Activated naive CD4-positive, alpha-beta T cell treated with anti-CD3 and anti-CD28 coated beads, Interleukin-2, amount 50 U/mL, for 24 hours (primary cell): ENCODE measurements around the gene DGKH.

Experiments used
- H3K27ac Mint-ChIP-seq: one replicate; pipeline ENCODE4 v1.8.0; 2021; ENCODE audit warnings: mild to moderate bottlenecking, mixed read lengths
- H3K27me3 Mint-ChIP-seq: one replicate; pipeline ENCODE4 v1.8.0; 2021; ENCODE audit warnings: mixed read lengths
- H3K36me3 Mint-ChIP-seq: one replicate; pipeline ENCODE4 v1.8.0; 2021; ENCODE audit warnings: mixed read lengths
- H3K4me1 Mint-ChIP-seq: one replicate; pipeline ENCODE4 v1.8.0; 2021; ENCODE audit warnings: mixed read lengths
- H3K4me3 Mint-ChIP-seq: one replicate; pipeline ENCODE4 v1.8.0; 2021; ENCODE audit warnings: mild to moderate bottlenecking, mixed read lengths
- H3K9me3 Mint-ChIP-seq: one replicate; pipeline ENCODE4 v1.8.0; 2021; ENCODE audit warnings: mixed read lengths

Gene DGKH

GRCh38 chr13:42035905-42036521 is 12.4 kb upstream of the DGKH start:
- H3K4me3 Mint-ChIP-seq: no peak overlapping the region
- H3K27me3 Mint-ChIP-seq: no peaks in the 10 kb centered on the region
- H3K27ac Mint-ChIP-seq: no peak overlapping the region
- H3K9me3 Mint-ChIP-seq: peaks cover 10% of the 10 kb centered on the region
- H3K36me3 Mint-ChIP-seq: no peaks in the 10 kb centered on the region
- peaks cover 17% of the 10 kb centered on the region for H3K4me1 Mint-ChIP-seq

GRCh38 chr13:42036711-42037110 is 11.7 kb upstream of the DGKH start:
- no peaks in the 10 kb centered on the region for H3K27me3 Mint-ChIP-seq
- no peaks in the 10 kb centered on the region for H3K36me3 Mint-ChIP-seq
- peaks cover 10% of the 10 kb centered on the region for H3K9me3 Mint-ChIP-seq
- peaks cover 21% of the 10 kb centered on the region for H3K4me1 Mint-ChIP-seq
- H3K27ac Mint-ChIP-seq: no peak overlapping the region
- no peak overlapping the region for H3K4me3 Mint-ChIP-seq

GRCh38 chr13:42038661-42039456 is 9.6 kb upstream of the DGKH start:
- no peaks in the 10 kb centered on the region for H3K27me3 Mint-ChIP-seq
- peak overlapping the region; percentile 0 for H3K27ac Mint-ChIP-seq
- H3K9me3 Mint-ChIP-seq: peaks cover 10% of the 10 kb centered on the region
- peaks cover 25% of the 10 kb centered on the region for H3K4me1 Mint-ChIP-seq
- H3K4me3 Mint-ChIP-seq: peak overlapping the region; percentile 90
- H3K36me3 Mint-ChIP-seq: no peaks in the 10 kb centered on the region

GRCh38 chr13:42039457-42039945 is 8.9 kb upstream of the DGKH start:
- Mint-ChIP-seq H3K36me3 (no peaks in the 10 kb centered on the region), H3K4me1 (peaks cover 25% of the 10 kb centered on the region), H3K9me3 (peaks cover 10% of the 10 kb centered on the region), H3K4me3 (peak overlapping the region; percentile 90), H3K27ac (peak overlapping the region; percentile 82), H3K27me3 (no peaks in the 10 kb centered on the region)

- Mint-ChIP-seq H3K4me3 (peak overlapping the region; percentile 90), H3K27ac (peak overlapping the region; percentile 82), H3K9me3 (peaks cover 10% of the 10 kb centered on the region), H3K27me3 (no peaks in the 10 kb centered on the region), H3K4me1 (peaks cover 25% of the 10 kb centered on the region), H3K36me3 (no peaks in the 10 kb centered on the region)
Observed at GRCh38 chr13:42039946-42040729, 8.3 kb upstream of the DGKH start.

GRCh38 chr13:42040730-42041010 is 7.8 kb upstream of the DGKH start:
- H3K9me3 Mint-ChIP-seq: peaks cover 8% of the 10 kb centered on the region
- H3K4me3 Mint-ChIP-seq: peak overlapping the region; percentile 89
- H3K27ac Mint-ChIP-seq: no peak overlapping the region
- no peaks in the 10 kb centered on the region for H3K27me3 Mint-ChIP-seq
- peaks cover 25% of the 10 kb centered on the region for H3K4me1 Mint-ChIP-seq
- H3K36me3 Mint-ChIP-seq: no peaks in the 10 kb centered on the region

- no peaks in the 10 kb centered on the region for H3K36me3 Mint-ChIP-seq
- H3K4me1 Mint-ChIP-seq: peaks cover 25% of the 10 kb centered on the region
- H3K27me3 Mint-ChIP-seq: no peaks in the 10 kb centered on the region
- H3K4me3 Mint-ChIP-seq: peak overlapping the region; percentile 89
- peaks cover 3% of the 10 kb centered on the region for H3K9me3 Mint-ChIP-seq
- H3K27ac Mint-ChIP-seq: peak overlapping the region; percentile 86
Observed at GRCh38 chr13:42041011-42041683, 7.3 kb upstream of the DGKH start.

- Mint-ChIP-seq H3K4me3 (peak overlapping the region; percentile 89), H3K9me3 (no peaks in the 10 kb centered on the region), H3K4me1 (peaks cover 25% of the 10 kb centered on the region), H3K36me3 (no peaks in the 10 kb centered on the region), H3K27ac (peak overlapping the region; percentile 86), H3K27me3 (no peaks in the 10 kb centered on the region)
Observed at GRCh38 chr13:42041684-42042035, 6.8 kb upstream of the DGKH start.

- Mint-ChIP-seq H3K9me3 (no peaks in the 10 kb centered on the region), H3K27me3 (no peaks in the 10 kb centered on the region), H3K36me3 (no peaks in the 10 kb centered on the region), H3K4me1 (peaks cover 27% of the 10 kb centered on the region), H3K27ac (no peak overlapping the region), H3K4me3 (no peak overlapping the region)
Observed at GRCh38 chr13:42043676-42044075, 4.8 kb upstream of the DGKH start.

GRCh38 chr13:42046448-42046847 is 2.0 kb upstream of the DGKH start:
- Mint-ChIP-seq H3K9me3 (no peaks in the 10 kb centered on the region), H3K4me1 (peaks cover 17% of the 10 kb centered on the region), H3K4me3 (no peak overlapping the region), H3K27me3 (no peaks in the 10 kb centered on the region), H3K36me3 (peaks cover 2% of the 10 kb centered on the region), H3K27ac (no peak overlapping the region)

GRCh38 chr13:42047561-42048341 is 697 bp upstream of the DGKH start:
- Mint-ChIP-seq H3K4me1 (peaks cover 15% of the 10 kb centered on the region), H3K36me3 (peaks cover 2% of the 10 kb centered on the region), H3K4me3 (peak overlapping the region; percentile 87), H3K27ac (peak overlapping the region; percentile 51), H3K27me3 (no peaks in the 10 kb centered on the region), H3K9me3 (no peaks in the 10 kb centered on the region)

- Mint-ChIP-seq H3K27ac (peak overlapping the region; percentile 59), H3K27me3 (no peaks in the 10 kb centered on the region), H3K9me3 (no peaks in the 10 kb centered on the region), H3K4me3 (peak overlapping the region; percentile 86), H3K36me3 (peaks cover 2% of the 10 kb centered on the region), H3K4me1 (peaks cover 15% of the 10 kb centered on the region)
Observed at GRCh38 chr13:42048684-42049453, 421 bp downstream of the DGKH start.

- Mint-ChIP-seq H3K27ac (no peak overlapping the region), H3K9me3 (no peaks in the 10 kb centered on the region), H3K4me3 (peak overlapping the region; percentile 82), H3K36me3 (peaks cover 2% of the 10 kb centered on the region), H3K27me3 (no peaks in the 10 kb centered on the region), H3K4me1 (peaks cover 15% of the 10 kb centered on the region)
Observed at GRCh38 chr13:42049454-42049813, 986 bp downstream of the DGKH start.

GRCh38 chr13:42054798-42055499 is 6.5 kb downstream of the DGKH start:
- H3K27me3 Mint-ChIP-seq: no peaks in the 10 kb centered on the region
- H3K4me1 Mint-ChIP-seq: peaks cover 10% of the 10 kb centered on the region
- H3K9me3 Mint-ChIP-seq: peaks cover 4% of the 10 kb centered on the region
- H3K4me3 Mint-ChIP-seq: no peak overlapping the region
- peaks cover 7% of the 10 kb centered on the region for H3K36me3 Mint-ChIP-seq
- no peak overlapping the region for H3K27ac Mint-ChIP-seq
